ENCODE data around the gene ITFG1.

DNA sequence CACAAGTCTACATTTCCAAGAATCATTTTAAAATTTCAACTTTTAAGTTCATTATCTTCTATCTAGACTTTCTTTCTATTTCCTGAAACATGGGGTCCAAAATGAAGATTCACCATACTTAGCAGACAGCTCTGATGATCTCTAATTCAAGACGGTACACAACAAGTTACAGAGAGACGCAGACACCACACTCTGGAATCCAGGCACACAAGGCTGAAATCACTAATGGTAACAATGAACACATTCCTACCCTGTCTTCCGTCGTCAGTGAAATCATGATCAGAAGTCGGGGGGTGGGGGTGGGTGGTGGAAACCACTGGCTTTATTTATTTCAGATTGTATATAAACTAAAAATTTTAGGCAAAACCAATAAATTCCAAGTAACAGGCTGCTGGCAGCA is 78.5 kb downstream of the ITFG1 start:
- TF ChIP-seq, protein P1, sequence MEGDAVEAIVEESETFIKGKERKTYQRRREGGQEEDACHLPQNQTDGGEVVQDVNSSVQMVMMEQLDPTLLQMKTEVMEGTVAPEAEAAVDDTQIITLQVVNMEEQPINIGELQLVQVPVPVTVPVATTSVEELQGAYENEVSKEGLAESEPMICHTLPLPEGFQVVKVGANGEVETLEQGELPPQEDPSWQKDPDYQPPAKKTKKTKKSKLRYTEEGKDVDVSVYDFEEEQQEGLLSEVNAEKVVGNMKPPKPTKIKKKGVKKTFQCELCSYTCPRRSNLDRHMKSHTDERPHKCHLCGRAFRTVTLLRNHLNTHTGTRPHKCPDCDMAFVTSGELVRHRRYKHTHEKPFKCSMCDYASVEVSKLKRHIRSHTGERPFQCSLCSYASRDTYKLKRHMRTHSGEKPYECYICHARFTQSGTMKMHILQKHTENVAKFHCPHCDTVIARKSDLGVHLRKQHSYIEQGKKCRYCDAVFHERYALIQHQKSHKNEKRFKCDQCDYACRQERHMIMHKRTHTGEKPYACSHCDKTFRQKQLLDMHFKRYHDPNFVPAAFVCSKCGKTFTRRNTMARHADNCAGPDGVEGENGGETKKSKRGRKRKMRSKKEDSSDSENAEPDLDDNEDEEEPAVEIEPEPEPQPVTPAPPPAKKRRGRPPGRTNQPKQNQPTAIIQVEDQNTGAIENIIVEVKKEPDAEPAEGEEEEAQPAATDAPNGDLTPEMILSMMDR (conservative IDR thresholded peaks at IDR 0.05; ENCODE audit: low read length): no peak
- TF ChIP-seq EZH2phosphoT487 (IDR thresholded peaks at IDR 0.05; ENCODE audit: borderline replicate concordance, low read depth, low read length): no peak

Measured in OCI-LY7 (cell line).